Ammon's horn (tissue), 1 donor: ENCODE results near the gene CDKAL1.
"Not testable (repeated sequence)": the region's sequence is repeated elsewhere in the genome, so short reads cannot be mapped to it uniquely, and the experiment has no call there.

Experiments used
- DNase-seq: peaks from one replicate; pipeline ENCODE4 v3.0.0-alpha.2; 2016; ENCODE audit warnings: low spot score

The CDKAL1 gene

DNA sequence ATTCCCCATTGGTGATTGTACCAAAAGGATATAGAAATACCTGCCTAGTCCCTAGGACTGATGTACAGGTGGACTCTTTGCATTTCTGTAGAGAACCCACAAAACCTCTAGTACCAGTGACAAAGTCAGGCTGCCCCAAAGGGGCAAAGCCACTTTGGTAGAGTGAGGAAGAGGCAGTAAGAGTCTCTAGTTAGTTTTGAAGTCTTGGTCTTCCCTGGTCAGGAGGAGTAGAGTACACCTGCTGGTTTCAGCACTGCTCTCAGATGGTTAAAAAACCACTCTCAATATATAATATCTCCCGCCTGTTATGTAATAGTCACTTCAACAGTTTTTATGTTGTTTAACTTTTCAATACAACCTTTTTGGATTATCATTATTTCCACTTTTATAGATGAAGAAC, 344.9 kb downstream of the CDKAL1 start:
- no peak for DNase-seq

- DNase-seq: no peak
Observed at GRCh38 chr6:20879526-20879925, 345.3 kb downstream of the CDKAL1 start.

- DNase-seq: no peak
Observed at GRCh38 chr6:20881365-20881764, 347.1 kb downstream of the CDKAL1 start.

DNA sequence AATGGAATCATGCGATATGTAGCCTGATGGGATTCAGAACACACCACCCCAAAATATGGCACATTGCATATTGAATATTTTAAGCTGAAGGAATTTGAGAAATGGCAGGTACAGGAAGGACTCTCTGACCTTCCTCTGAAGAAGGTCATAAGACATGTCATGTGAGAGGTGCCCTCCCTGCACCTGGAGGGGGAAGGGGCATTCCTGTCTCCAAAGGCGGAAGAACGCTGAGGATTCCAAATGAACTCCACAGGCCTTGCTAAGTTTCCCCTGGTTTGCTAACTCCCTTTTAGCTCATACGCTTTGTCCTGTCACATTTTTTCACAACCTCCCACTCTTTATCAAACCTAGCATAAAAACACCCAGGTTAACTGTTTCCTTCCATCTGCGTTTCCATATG, 347.8 kb downstream of the CDKAL1 start:
- DNase-seq: no peak

GRCh38 chr6:20885076-20885475, 350.8 kb downstream of the CDKAL1 start:
- no peak for DNase-seq

- DNase-seq: no peak
Observed at GRCh38 chr6:20891161-20891560, 356.9 kb downstream of the CDKAL1 start.

DNA sequence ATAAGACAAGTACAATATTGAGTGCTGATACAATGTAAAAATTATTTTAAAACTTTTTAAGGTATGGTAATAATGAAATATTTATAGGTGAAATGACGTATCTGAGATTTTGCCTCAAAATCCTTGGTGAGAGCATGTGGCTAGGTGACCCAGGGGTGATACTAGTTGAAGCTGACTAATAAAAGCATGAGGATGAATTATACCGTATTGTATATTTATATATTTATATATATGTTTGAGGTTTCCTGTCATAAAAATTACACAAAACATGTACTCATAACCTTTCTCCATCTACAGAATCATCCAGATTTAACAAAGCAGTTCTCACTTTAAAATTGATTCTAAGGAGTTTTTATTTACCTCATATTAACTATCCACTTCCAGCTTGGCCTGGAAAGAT, 358.1 kb downstream of the CDKAL1 start:
- DNase-seq: no peak

GRCh38 chr6:20893412-20893811, 359.2 kb downstream of the CDKAL1 start:
- DNase-seq: no peak

- DNase-seq: no peak
Observed at GRCh38 chr6:20900389-20901160, 366.3 kb downstream of the CDKAL1 start.

- DNase-seq: no peak
Observed at GRCh38 chr6:20905377-20905776, 371.1 kb downstream of the CDKAL1 start.

DNA sequence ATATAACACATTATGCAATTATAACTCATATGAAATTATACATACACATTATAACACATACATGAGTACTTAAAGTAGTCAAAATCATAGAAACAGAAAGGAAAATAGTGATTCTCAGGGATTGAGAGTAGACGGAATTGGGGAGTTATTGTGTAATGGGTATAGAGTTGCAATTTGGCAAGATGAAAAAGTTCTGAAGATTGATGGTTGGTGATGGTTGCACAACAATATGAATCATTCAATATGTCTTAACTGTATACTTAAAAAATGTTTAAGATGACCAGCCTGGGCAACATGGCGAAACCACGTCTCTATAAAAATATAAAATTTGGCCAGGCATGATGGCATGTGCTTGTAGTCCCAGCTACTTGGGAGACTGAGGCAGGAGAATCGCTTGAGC, 372.7 kb downstream of the CDKAL1 start:
- DNase-seq: no peak

GRCh38 chr6:20907486-20908071, 373.3 kb downstream of the CDKAL1 start:
- DNase-seq: peak; percentile 3

DNA sequence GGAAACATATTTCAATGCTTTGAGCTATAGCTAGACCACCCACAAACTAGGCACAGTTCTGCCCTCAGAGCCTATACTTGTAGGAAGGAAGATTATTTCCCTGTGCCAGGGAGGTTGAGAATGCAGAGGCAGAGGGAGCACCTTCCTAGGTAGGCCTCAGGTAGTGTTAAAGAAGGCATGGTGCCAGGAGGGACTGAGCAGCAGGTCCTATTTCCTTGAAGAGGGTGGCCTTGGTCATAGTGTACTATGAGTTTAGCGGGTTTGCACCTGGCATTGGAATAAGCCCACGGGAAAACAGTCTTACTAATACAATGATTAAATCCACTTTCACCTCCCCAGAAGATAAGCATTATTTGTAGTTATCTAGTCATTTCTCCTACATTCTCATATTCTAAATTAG, 375.4 kb downstream of the CDKAL1 start:
- DNase-seq: no peak

DNA sequence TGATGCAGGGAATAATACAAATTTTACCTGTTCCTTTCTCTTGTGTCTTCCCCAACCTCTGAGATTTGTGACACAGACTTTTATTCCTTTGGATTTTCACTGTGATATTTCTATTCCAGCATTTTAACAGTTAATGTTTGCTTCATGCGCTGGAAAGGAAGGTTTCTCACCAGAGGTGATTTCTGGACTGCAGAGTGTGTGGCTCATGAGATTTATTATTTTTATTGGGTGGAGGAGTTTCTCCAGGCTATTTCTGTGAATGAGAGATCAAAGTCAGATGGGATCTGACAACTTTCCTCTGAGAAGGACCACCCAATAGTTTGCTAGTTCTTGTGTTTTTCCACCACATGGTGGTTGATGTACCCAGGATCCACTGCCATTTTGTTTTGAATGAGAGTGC, 377.5 kb downstream of the CDKAL1 start:
- no peak for DNase-seq

- DNase-seq: no peak
Observed at GRCh38 chr6:20915156-20915555, 380.9 kb downstream of the CDKAL1 start.

GRCh38 chr6:20915626-20916025, 381.4 kb downstream of the CDKAL1 start:
- no peak for DNase-seq

DNA sequence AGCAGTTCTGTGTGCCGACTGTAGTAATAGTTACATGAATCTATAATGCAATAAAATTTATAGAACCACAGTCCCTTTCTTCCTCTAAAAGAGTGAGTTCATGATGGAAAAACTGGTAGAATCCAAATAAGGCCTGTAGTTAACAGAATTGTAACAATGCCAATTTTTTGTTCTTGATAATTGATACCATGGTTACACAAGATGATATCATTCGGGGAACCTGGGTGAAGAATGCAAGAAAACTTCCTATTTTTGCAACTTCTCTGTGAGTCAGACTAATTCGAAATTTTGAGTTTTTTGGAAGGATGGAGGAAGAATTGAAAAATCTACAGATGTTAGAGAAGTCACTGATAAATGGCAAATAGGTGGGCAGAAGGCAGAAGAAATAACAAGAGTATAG, 381.8 kb downstream of the CDKAL1 start:
- no peak for DNase-seq

GRCh38 chr6:20918868-20919267, 384.6 kb downstream of the CDKAL1 start:
- DNase-seq: no peak

- DNase-seq: no peak
Observed at GRCh38 chr6:20919677-20920385, 385.6 kb downstream of the CDKAL1 start.

DNA sequence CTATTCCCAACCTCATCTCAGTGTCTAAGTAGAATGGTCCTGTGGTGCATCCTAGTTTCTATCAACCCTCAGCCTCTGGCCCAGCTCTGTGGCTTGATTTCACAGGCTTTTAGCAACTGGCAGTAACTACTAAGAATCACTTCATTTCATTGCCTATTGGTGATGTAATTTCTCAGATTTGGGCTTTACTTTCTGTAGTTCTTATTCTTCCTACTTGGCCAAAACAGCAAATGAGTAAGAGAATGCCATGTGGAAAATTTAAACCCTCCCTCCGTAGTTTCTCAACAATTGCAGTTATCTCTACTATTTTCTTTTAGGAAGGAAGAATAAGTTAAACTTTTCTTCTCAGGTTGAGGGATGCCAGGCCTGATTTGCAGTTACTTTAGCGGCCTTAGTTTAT, 387.3 kb downstream of the CDKAL1 start:
- no peak for DNase-seq

DNA sequence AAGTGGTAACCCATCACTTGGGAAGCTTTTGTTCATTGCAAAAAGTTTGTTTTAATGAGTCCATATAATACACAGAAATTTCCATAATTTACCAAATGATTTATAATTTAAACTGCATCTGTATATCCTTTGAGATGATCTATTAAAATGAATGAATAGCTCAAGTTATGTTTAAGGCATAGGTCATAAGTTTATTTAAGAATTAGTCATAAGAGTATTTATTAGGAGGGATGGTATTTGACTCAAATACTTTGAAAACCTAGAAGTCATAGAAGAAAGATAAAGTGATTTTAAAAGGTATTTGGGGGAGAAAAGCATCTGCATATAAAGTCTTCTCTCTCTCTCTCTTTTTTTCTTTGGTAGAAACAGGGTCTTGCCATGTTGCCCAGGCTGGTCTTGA, 388.5 kb downstream of the CDKAL1 start:
- no peak for DNase-seq

DNA sequence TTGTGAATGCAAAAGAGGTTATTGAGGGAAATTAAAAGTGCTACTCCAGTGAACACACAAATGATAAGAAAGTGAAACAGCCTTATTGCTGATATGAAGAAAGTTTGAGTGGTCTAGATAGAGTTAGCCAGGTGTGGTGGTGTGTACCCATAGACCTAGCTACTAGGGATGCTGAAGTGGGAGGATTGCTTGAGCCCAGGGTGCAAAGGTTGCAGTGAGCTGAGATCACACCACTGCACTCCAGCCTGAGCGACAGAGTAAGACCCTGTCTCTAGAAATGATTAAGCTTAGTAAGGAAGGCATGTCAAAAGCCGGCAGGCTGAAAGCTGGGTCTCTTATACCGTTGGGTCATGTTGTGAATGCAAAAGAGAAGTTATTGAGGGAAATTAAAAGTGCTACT, 389.8 kb downstream of the CDKAL1 start:
- DNase-seq: not testable (repeated sequence)

GRCh38 chr6:20924911-20925543, 390.8 kb downstream of the CDKAL1 start:
- no peak for DNase-seq
